Stomach (tissue), 4 donors: ENCODE measurements around the gene MCL1.

Source experiments
- CTCF ChIP-seq, 7 experiments: fragments of 450-650 bp in 4 of 7; fragments of 200-600 bp in 3 of 7; sonication (generic) in 3 of 7; IDR thresholded peaks; one replicate each; pipeline ENCODE4 v1.5.1; 2016 to 2019; ENCODE audit warnings: antibody characterized with exemption in 7 of 7, control low read depth in 2 of 7, mild to moderate bottlenecking in 1 of 7
- POLR2A ChIP-seq, 4 donors: fragments of 450-650 bp; IDR thresholded peaks; one replicate each; pipeline ENCODE4 v1.6.1; 2016; ENCODE audit warnings: antibody characterized with exemption in 4 of 4, control low read depth in 2 of 4, mild to moderate bottlenecking in 1 of 4, moderate library complexity in 1 of 4

GRCh38 chr1:150552911-150553289 is 26.5 kb downstream of the MCL1 start:
- TF ChIP-seq POLR2A (IDR thresholded peaks at IDR 0.05) (no peak), CTCF (IDR thresholded peaks at IDR 0.05) (no peak)
